ENCODE results near the gene PCDH15. TPM values are rescaled to one million over a fixed set of nuclear protein-coding genes. Genes with fewer than 3 reads are reported as not detected.

PCDH15 gene
- total RNA-seq, 3 donors from 2014 or later: 0.38 TPM; not detected in 2

DNA sequence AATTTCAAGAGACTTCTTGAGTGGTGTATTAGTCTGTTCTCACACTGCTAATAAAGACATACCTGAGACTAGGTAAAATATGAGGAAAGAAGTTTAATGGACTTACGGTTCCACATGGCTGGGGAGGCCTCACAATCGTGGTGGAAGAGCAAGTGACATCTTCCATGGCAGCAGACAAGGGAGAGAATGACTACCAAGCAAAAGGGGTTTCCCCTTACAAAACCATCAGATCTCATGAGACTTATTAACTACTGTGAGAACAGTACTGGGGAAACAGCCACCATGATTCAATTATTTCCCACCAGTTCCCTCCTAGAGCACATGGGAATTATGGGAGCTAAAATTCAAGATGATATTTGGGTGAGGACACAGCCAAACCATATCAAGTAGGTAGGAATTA, 150.5 kb downstream of the PCDH15 start:
- no peak for TF ChIP-seq CTCF (IDR thresholded peaks at IDR 0.05)
- Histone ChIP-seq H3K4me1 (ENCODE audit: low read depth) (no peaks in the 10 kb centered on the region), H3K36me3 (ENCODE audit: low read depth) (no peaks in the 10 kb centered on the region), H3K9me3 (no peaks in the 10 kb centered on the region), H3K4me3 (no peak overlapping the region)
- DNase-seq (no peak), ATAC-seq (no peak)
- intact Hi-C loops (cut with DNase I, micrococcal nuclease): no loop called here

- TF ChIP-seq CTCF (IDR thresholded peaks at IDR 0.05): no peak
- ATAC-seq (no peak), DNase-seq (no peak)
- H3K9me3 ChIP-seq: no peaks in the 10 kb centered on the region
- no peak overlapping the region for H3K4me3 ChIP-seq
- H3K4me1 ChIP-seq (ENCODE audit: low read depth): no peaks in the 10 kb centered on the region
- intact Hi-C loops (cut with DNase I, micrococcal nuclease): no loop called here
- H3K36me3 ChIP-seq (ENCODE audit: low read depth): no peaks in the 10 kb centered on the region
Observed at GRCh38 chr10:54622017-54622416, 179.0 kb downstream of the PCDH15 start.

DNA sequence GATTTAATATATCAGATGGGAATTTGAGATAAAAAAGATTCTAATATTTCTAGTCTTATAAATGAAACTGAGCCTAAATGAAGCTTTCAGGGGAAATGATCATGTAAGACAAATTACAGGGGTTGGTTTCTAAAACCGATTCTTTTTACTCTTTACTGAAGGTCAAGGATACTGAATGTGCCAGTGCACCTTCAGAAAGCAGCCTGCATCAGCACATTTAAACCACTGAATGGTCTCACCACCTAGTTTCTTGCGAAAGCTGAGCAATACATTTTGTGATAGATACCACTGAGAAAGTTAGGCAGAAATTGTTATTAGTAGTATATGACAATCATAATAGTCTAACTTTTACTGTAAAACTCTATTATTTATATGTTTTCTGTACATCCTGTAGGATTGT, 180.7 kb downstream of the PCDH15 start:
- intact Hi-C loops (cut with DNase I, micrococcal nuclease): no loop called here
- no peaks in the 10 kb centered on the region for H3K4me1 ChIP-seq (ENCODE audit: low read depth)
- DNase-seq: no peak
- H3K4me3 ChIP-seq: no peak overlapping the region
- no peaks in the 10 kb centered on the region for H3K36me3 ChIP-seq (ENCODE audit: low read depth)
- no peak for ATAC-seq
- no peaks in the 10 kb centered on the region for H3K9me3 ChIP-seq
- TF ChIP-seq CTCF (IDR thresholded peaks at IDR 0.05): no peak

GRCh38 chr10:54614072-54614471, 187.0 kb downstream of the PCDH15 start:
- ATAC-seq (no peak), DNase-seq (no peak)
- no peak overlapping the region for H3K4me3 ChIP-seq
- H3K9me3 ChIP-seq: no peaks in the 10 kb centered on the region
- no peak for TF ChIP-seq CTCF (IDR thresholded peaks at IDR 0.05)
- no peaks in the 10 kb centered on the region for H3K4me1 ChIP-seq (ENCODE audit: low read depth)
- no peaks in the 10 kb centered on the region for H3K36me3 ChIP-seq (ENCODE audit: low read depth)
- intact Hi-C loops (cut with DNase I, micrococcal nuclease): no loop called here

- Histone ChIP-seq H3K36me3 (ENCODE audit: low read depth) (no peaks in the 10 kb centered on the region), H3K4me3 (no peak overlapping the region), H3K9me3 (no peaks in the 10 kb centered on the region), H3K4me1 (ENCODE audit: low read depth) (no peaks in the 10 kb centered on the region)
- DNase-seq: no peak
- ATAC-seq: no peak
- no peak for TF ChIP-seq CTCF (IDR thresholded peaks at IDR 0.05)
- intact Hi-C loops (cut with DNase I, micrococcal nuclease): no loop called here
Observed at GRCh38 chr10:54613162-54613561, 187.9 kb downstream of the PCDH15 start.

DNA sequence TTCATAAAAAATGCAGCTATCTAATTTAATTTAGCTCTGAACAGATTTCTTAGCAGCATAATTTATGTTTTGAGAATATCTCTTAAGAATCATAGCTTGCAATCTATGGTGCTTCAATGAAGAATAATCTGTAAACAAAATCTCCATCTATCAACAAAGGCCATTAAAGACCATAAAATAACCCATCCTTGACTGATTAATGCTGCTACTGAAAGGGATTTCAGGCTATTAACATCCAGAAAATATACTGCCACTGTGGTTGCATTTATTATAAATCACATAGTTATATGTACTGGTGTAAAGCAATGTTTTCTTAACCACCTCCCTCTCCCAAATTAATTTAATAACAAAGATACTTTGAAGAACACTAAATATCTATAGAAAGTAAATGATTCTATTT, 191.6 kb downstream of the PCDH15 start:
- H3K4me3 ChIP-seq: no peak overlapping the region
- no peaks in the 10 kb centered on the region for H3K4me1 ChIP-seq (ENCODE audit: low read depth)
- no peak for ATAC-seq
- TF ChIP-seq CTCF (IDR thresholded peaks at IDR 0.05): no peak
- no peaks in the 10 kb centered on the region for H3K9me3 ChIP-seq
- intact Hi-C loops (cut with DNase I, micrococcal nuclease): no loop called here
- no peaks in the 10 kb centered on the region for H3K36me3 ChIP-seq (ENCODE audit: low read depth)
- DNase-seq: no peak

Data from mucosa of descending colon (tissue), 3 donors.